ENCODE data around the gene PRRC2A.

DNA sequence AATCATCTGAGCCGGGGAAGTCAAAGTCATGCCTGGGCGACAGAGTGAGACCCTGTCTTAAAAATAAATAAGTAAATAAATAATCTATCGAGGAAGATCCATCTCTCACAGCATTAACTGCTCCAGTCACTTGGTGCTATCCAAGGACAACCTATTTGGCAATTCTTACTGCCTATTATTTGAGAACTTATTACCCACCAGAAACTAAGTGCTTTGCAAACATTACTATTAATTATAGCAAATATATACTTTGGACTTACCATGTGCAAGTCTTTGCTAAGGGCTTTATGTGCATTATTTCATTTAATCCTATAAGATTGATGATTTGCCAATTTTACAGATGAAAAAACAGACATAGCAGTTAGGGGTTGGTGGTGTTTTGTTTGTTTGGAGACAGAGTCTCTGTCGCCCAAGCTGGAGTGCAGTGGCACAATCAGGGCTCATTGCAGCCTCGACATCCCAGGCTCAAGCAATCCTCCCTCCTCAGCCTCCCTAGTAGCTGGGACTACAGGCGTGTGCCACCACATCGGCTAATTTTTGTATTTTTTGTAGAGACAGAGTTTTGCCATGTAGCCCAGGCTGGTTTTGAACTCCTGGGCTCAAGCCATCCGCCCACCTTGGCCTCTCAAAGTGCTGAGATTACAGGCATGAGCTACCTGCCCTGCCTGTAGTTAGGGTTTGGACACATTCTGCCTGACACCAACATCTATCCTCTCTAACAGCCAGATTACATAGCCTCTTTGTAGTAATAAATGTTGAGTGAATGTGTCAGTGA lies 34.2 kb downstream of the PRRC2A start:
- TF ChIP-seq, protein P1, sequence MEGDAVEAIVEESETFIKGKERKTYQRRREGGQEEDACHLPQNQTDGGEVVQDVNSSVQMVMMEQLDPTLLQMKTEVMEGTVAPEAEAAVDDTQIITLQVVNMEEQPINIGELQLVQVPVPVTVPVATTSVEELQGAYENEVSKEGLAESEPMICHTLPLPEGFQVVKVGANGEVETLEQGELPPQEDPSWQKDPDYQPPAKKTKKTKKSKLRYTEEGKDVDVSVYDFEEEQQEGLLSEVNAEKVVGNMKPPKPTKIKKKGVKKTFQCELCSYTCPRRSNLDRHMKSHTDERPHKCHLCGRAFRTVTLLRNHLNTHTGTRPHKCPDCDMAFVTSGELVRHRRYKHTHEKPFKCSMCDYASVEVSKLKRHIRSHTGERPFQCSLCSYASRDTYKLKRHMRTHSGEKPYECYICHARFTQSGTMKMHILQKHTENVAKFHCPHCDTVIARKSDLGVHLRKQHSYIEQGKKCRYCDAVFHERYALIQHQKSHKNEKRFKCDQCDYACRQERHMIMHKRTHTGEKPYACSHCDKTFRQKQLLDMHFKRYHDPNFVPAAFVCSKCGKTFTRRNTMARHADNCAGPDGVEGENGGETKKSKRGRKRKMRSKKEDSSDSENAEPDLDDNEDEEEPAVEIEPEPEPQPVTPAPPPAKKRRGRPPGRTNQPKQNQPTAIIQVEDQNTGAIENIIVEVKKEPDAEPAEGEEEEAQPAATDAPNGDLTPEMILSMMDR (IDR thresholded peaks at IDR 0.05): no peak
- no peak for TF ChIP-seq POLR2A (IDR thresholded peaks at IDR 0.05)
